Measurements from ENCODE around the gene ABCG5.

The ABCG5 gene

GRCh38 chr2:43838560-43839267, at the start of gene ABCG5, which contains the start of gene ABCG8:
Gene ABCG5, minus strand, starts transcription at chr2:43838839. Its CDS starts 160 bp downstream, at chr2:43838679.
Gene ABCG8, plus strand, starts transcription at chr2:43838971. Its CDS starts 83 bp downstream, at chr2:43839054.
- no peak for DNase-seq (ENCODE audit: low spot score)

GRCh38 chr2:43887176-43887575, 48.5 kb upstream of the ABCG5 start:
- DNase-seq (ENCODE audit: low spot score) = no peak

- DNase-seq (ENCODE audit: low spot score) = no peak
Measured at GRCh38 chr2:43885132-43885632, 46.5 kb upstream of the ABCG5 start.

GRCh38 chr2:43884689-43885088, 46.0 kb upstream of the ABCG5 start:
- DNase-seq (ENCODE audit: low spot score) = no peak

GRCh38 chr2:43882312-43882711, 43.7 kb upstream of the ABCG5 start:
- no peak for DNase-seq (ENCODE audit: low spot score)

GRCh38 chr2:43880952-43881351, 42.3 kb upstream of the ABCG5 start:
- DNase-seq (ENCODE audit: low spot score) = no peak

GRCh38 chr2:43880471-43880870, 41.8 kb upstream of the ABCG5 start:
- DNase-seq (ENCODE audit: low spot score) = no peak

GRCh38 chr2:43879261-43879660, 40.6 kb upstream of the ABCG5 start:
- no peak for DNase-seq (ENCODE audit: low spot score)

- peak; percentile 40 for DNase-seq (ENCODE audit: low spot score)
Measured at GRCh38 chr2:43877782-43878464, 39.3 kb upstream of the ABCG5 start.

- no peak for DNase-seq (ENCODE audit: low spot score)
Measured at GRCh38 chr2:43874776-43875451, 36.3 kb upstream of the ABCG5 start.

GRCh38 chr2:43872151-43872550, 33.5 kb upstream of the ABCG5 start:
- DNase-seq (ENCODE audit: low spot score) = no peak

GRCh38 chr2:43855292-43855691, 16.7 kb upstream of the ABCG5 start:
- DNase-seq (ENCODE audit: low spot score) = no peak

GRCh38 chr2:43854671-43855070, 16.0 kb upstream of the ABCG5 start:
- DNase-seq (ENCODE audit: low spot score) = no peak

- DNase-seq (ENCODE audit: low spot score) = no peak
Measured at GRCh38 chr2:43853141-43854081, 14.8 kb upstream of the ABCG5 start.

GRCh38 chr2:43852196-43852730, 13.6 kb upstream of the ABCG5 start:
- DNase-seq (ENCODE audit: low spot score) = no peak

- no peak for DNase-seq (ENCODE audit: low spot score)
Measured at GRCh38 chr2:43851011-43851980, 12.7 kb upstream of the ABCG5 start.

- no peak for DNase-seq (ENCODE audit: low spot score)
Measured at GRCh38 chr2:43848214-43848613, 9.6 kb upstream of the ABCG5 start.

GRCh38 chr2:43846140-43846793, 7.6 kb upstream of the ABCG5 start:
- DNase-seq (ENCODE audit: low spot score) = no peak

- DNase-seq (ENCODE audit: low spot score) = no peak
Measured at GRCh38 chr2:43845181-43845580, 6.5 kb upstream of the ABCG5 start.

- DNase-seq (ENCODE audit: low spot score) = no peak
Measured at GRCh38 chr2:43842866-43843226, 4.2 kb upstream of the ABCG5 start.
